ENCODE data around the gene GLT1D1.

Gene GLT1D1

GRCh38 chr12:128916425-128916824, 63.1 kb downstream of the GLT1D1 start:
- peak in 1 of 5 donors; percentile 11 for DNase-seq

DNA sequence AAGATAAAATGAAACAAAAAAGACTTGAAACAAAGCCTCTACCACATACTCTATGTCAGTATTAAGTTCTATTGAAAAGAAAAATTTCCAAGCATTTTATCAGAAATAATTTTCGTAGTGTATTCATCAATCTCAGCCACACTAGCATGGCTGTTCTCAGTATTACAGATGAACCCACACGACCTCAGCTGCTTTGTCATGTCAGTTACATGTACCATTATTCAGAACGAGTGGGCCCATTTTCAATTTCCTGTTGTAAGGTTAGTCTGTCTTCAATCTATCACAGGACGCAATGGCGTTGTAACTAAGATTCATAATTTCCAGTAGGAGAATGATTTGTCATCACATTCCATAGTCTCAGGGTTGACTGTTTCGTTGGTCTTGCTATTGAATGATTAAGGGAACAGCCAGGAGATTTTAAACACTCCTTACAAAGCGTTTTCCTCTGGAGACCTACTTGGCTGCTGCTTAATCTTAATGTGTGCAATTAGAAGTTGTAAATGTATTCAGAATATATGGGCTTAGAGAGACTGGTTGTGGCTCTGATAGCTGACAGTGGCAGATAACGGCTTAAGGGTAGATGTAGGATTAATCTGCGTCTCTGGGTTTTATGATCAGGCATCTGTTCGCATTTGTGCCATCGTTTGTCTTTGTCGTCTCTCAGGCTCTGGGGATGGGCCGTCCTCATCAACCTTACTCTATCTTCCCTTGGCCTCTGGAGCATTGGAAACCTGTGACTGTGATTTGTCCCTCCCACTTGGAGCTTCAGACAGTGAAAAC, 65.4 kb downstream of the GLT1D1 start:
- no peak for DNase-seq

GRCh38 chr12:128920468-128920867, 67.2 kb downstream of the GLT1D1 start:
- DNase-seq = no peak

- no peak for DNase-seq
These were observed 75.1 kb downstream of the GLT1D1 start for GRCh38 chr12:128928361-128928760.

DNA sequence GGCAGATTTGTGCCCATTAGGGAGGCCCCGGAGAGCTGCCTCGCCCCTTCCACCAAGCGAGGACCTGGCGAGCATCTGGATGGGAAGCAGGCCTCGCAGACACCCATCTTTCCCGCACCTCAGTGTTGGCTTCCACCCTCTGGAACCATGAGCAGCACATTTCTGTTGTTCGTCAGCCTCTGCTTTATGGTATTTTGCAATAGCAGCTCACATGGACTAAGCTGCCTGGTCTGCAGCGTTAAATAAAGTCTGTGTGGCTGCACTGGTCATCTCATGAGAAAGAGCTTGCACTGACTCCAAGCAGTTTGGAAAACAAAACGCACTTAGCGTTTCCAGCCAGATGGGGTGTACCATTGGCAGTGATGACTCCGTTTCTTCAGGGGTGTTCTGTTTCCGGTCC, 75.8 kb downstream of the GLT1D1 start:
- DNase-seq = no peak

DNA sequence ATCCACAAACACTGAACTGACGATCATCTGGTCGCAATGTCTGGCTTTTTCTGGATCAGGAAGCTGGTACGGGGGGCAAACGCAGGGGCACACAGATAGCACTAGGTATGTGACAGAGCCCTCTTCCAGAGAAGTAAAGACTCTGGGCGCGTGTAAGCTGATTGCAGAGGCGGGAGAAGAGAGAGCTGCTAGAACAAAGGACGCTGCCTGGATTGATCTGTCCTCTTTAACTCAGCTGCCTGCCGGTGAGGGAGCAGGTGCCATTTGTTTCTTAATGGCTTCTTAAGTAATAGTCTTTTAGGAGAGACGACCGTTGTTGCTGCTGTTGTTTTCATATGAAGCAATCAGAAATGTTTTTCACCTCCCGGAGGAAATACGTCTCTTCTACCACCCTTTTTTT, 77.3 kb downstream of the GLT1D1 start:
- DNase-seq = no peak

- DNase-seq = no peak
These were observed 79.2 kb downstream of the GLT1D1 start for GRCh38 chr12:128932521-128932920.

DNA sequence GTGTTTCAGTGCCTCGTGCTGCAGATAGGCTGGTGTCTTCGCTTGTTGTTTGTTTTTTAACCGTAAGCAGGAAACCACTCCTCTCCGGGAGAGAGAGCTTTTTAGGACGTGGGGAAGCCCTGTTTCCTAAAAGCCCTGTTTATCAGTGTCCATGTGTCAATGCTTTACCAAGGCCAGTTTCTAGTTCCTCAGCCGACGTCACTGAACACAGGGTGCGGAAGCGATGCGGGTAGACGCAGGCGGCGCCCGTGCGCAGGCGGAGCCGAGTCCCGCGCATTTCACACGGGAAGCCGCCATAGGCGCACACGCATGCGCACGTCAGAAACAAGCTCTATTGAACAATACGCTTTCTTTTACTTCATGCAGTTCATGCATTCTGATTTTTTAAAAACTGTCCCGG, 79.8 kb downstream of the GLT1D1 start:
- DNase-seq = no peak

- no peak for DNase-seq
These were observed 80.6 kb downstream of the GLT1D1 start for GRCh38 chr12:128933926-128934325.

- no peak for DNase-seq
These were observed 85.6 kb downstream of the GLT1D1 start for GRCh38 chr12:128938886-128939285.

DNA sequence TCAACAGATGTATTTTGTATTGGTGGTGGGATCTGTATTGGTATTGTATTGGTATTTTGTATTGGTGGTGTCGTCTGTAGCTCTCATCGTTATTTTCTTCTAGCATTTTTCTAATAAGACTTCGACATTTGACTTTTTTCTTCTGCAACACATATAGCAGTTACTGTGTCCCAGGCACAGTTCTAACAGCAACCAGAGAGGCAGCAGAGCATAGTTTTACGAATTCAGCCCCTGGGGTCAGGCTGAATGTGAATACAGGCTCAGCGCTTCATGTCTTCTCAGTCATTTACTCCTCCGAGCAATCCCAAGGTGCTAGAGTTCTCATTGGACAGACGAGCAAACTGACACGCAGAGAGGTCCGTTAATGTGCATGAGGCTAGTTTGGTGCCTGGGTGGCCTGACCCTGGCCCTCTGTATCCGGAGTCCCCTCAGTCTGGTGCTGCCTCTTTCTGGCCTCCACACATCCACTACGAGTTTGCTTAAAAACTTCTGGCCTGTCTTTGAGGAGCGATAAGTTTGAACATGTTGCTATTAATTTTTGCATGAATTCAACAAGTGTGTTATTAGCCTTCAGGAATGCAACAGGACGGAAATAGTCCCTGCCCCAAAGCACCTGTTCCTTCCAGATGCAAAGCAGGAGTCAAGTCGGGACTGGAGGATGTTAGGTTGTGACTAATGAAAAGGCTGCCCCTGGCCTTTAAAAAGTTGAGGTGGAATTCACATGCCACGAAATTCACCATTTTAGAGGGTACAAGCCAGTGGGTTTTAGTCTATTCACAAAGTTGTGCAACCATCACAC, 87.0 kb downstream of the GLT1D1 start:
- DNase-seq = no peak

GRCh38 chr12:128940974-128941373, 87.7 kb downstream of the GLT1D1 start:
- DNase-seq = no peak

DNA sequence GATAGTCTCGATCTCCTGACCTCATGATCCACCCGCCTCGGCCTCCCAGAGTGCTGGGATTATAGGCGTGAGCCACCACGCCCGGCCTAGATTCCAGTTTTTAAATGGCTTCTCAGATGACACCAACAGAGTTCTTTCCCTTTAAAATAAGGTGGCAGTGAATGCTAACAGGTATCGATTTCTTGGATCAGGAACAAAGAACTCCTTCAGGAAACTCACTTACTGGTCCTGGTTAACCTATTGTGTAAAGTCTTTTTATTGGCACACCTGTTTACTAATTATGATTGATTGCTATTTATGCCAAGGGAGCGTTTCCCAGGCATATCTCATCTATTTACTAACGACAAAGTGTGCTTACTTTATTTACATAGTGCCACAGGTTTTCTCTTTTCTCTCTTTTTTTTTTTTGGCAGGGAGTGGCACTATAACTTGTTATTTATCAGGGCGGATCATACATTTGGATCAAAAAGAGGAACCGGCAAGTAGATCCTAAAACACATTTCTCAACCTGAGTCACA, 89.7 kb downstream of the GLT1D1 start:
- no peak for DNase-seq

GRCh38 chr12:128944956-128945355, 91.7 kb downstream of the GLT1D1 start:
- DNase-seq = no peak

GRCh38 chr12:128947209-128947608, 93.9 kb downstream of the GLT1D1 start:
- DNase-seq = no peak

DNA sequence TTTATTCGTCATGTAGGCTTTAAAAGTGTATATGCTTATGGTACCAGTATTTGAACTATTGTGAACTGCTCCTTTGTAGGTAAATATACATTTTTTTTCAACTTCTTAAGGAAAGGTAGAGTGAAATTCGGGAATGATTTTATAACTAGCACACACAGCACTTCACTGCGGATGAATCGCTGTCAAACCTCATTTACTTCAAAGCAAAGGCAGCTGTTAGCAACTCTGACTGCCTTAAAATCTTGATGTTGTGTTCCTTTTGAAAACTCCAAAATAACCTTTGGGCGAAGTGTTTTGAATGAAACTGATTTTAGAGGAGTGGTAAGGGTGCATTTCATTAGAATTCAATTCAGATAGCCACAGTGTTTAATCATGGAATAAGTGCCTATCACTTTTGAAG, 95.8 kb downstream of the GLT1D1 start:
- DNase-seq = no peak

DNA sequence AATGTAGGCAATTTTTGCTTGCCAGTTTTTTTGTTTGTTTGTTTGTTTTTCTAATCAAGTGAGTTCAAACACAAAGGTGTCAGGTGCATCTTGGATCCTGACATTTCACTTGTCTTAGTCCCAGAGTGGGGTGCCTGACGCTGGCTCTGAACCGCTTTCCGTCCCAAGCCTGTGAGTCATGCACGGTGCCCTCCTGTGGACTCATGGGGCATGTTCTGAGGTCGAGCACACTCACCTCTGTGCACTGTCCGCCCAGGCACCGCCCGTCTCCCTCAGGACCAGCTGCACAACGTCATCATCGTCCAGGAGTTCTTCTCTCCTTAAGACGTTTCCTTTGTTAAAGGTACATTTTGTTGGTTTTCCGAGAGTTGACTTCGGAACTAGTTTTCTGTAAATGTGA, 98.2 kb downstream of the GLT1D1 start:
- DNase-seq = no peak

GRCh38 chr12:128956755-128957154, 103.5 kb downstream of the GLT1D1 start:
- no peak for DNase-seq

DNA sequence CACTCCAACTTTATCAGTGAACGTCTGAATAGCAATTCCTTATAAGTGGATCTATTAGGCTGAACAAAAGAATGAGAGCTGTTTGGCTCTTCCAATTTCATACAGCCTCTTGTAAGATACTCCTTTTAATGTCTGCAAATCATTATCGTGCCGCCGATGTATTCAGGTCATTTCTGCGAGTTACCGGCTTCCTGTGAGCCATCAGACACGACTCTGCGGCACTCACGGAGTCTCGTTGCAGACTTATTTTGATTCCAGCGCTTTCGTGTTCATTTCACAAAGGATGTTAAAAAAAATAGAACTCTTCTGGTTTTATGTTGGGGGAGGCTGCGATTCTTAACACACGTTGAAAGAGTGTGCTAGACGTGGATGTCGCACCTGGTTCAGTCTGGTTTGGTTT, 106.6 kb downstream of the GLT1D1 start:
- DNase-seq = no peak

GRCh38 chr12:128961308-128961902, 108.1 kb downstream of the GLT1D1 start:
- DNase-seq = no peak

DNA sequence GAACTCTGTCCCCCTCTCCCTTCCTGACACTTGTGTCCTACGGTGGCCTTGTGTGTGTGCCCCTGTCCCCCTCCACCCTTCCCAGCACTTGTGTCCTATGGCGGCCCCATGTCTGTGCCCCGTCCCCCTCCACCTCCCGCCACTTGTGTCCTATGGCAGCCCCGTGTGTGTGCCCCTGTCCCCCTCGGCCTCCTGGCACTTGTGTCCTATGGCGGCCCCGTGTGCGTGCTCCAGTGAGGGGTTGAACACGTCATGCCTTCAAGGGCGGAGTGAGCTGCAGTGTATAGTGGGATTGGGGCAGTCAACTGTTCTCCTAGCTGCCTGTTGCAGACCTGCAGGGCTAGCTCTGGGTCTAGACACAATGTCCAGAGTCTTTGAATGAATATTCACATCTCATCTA, 108.7 kb downstream of the GLT1D1 start:
- DNase-seq = no peak

GRCh38 chr12:128966203-128966810, 113.0 kb downstream of the GLT1D1 start:
- DNase-seq = no peak

DNA sequence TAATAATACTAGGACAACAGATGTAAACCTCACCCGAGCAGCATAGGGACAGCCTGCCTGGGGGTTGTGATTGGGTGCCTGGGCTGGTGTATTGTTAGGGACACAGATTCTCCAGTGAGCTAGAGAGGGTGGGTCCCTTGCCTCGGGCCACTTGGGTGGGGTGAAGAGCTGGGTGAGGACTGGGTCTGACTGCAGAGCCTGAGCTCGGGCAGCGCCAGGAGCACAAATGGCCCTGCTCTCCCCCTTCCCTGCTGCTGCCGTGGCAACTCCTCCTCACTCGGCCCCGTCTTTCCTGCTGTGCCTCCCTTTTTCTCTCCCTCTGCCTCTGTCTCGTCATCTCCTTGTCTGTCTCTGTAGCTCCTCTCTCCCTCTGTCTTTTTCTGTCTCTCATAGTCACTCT, 115.4 kb downstream of the GLT1D1 start:
- no peak for DNase-seq

All from T-helper 1 cell (primary cell).